ENCODE data around the gene ADGRG1.

The ADGRG1 gene

DNA sequence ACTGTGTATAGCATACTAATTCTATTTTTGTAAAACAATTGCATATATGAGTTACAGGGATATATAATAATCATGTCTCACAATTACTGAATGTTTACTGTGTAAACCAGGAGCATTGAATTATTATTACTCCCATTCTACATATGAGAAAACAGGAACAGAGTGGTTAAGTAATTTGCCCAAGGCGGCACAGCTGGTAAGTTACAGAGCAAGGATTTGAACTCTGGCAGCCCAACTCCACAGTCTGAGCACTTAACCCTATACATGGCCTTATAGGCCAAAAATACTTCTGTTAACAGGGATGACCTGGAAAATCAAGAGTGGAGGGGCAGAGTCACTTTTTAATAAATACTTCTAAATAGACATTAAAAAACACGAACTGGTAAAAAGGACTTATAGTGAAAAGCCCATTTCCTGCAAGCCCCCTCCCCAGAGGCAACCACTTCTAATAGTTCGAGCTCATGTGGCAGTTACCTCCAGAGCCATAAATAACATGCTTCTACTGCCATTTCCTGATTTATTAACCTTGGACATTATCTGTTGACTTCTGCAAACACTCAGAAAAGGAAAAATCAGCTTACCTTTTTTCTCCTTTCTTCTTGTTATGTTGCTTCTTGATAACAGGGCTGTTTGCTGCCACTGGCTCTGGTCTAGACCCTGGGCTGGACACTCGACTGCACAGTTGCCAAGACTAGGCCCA lies 22.1 kb upstream of the ADGRG1 start:
- DNase-seq (ENCODE audit: low read depth), result no peak

DNA sequence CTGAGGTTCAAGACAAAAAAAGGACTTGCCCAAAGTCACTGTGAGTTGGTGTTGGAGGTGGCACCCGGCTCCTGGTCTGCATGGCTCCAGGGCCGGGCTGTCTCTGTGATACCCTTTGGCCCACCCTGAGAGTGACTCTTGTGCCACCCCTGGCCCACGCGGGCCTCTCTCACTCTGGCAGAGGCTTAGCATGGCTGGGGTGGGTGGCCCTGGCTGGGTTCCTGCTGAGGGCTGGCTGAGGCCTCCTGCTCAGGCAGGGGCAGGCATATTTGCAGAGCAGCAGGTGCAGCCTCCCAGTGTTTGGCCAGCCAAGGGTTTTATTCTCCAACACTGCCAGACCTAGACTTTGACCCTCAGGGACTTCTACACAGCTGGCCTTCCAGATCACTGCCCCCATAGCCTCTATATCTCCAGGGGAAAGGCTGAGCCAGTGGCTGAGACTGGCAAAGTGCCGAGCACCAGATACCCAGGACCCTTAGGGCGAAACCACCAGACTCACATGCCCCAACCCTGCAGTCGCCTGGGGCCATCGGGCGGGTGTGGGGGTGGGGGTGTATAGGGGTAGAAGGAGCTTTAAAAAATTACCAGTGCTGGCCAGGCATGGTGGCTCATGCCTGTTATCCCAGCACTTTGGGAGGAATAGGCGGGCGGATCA lies 21.5 kb upstream of the ADGRG1 start:
- no peak for DNase-seq (ENCODE audit: low read depth)

DNA sequence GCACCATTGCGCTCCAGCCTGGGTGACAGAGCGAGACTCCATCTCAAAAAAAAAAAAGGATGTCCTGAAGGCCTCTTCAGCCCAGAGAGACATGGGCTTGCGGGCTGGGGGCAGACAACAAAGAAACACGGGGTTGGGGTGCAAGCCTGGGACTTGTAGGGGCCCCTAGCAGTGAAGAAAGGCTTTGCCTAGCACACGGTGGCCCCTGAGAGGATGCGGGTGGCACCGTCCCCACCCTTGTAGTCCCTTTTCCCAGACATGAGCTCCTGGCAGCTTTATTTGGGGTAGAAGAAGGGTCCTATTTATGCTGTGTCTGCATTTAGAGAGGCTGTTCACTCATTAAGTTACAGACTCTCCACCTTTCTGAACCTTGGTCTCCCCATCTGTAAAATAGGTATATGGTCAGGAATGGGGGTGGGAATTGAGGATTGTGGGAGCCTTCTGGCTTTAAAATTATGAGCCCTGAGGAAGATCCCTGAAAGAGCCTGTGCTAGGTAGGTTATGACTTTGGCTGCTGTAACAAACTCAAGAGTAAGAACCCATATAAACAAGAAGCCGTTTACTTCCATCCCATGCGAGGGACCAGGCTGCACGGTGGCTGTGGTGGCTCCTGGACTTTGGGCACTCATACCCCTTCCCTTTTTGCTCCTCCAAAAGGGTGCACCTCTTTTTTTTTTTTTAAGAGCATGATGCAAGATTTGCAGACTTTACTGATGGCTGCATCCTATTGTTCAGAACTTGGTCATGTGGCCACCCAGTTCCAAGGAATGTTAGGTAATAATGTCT lies 20.6 kb upstream of the ADGRG1 start:
- DNase-seq (ENCODE audit: low read depth), result no peak

DNA sequence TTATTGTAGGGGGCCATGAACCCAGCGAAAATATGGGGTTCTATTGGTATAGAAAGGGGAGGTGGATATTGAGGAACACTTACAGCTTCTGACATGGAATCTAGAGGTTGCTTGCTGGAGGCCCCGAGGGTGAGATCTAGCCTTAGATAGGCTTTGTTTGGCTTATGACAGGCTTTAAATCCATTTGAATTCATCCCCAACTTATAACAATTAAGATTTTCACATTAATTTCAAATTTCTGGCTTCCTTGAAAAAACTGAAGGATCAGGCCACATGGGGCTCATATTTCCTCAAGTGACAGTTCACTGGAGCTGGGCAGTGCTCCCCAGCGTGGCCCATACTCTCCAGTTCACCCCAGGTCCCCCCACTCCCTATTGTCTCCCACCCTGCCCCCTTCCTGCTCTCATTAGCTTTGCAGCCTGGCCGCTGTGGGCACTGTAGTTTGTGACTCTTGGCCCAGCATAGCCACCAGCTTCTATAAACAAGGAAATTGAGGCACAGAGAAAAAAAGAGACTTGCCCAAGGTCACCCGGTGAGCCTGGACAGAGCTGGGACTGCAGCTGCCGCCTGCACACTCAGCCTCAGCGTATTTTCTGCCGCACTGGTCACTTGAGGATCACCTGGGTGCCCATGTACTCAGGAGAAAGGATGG lies 19.8 kb upstream of the ADGRG1 start:
- no peak for DNase-seq (ENCODE audit: low read depth)

DNA sequence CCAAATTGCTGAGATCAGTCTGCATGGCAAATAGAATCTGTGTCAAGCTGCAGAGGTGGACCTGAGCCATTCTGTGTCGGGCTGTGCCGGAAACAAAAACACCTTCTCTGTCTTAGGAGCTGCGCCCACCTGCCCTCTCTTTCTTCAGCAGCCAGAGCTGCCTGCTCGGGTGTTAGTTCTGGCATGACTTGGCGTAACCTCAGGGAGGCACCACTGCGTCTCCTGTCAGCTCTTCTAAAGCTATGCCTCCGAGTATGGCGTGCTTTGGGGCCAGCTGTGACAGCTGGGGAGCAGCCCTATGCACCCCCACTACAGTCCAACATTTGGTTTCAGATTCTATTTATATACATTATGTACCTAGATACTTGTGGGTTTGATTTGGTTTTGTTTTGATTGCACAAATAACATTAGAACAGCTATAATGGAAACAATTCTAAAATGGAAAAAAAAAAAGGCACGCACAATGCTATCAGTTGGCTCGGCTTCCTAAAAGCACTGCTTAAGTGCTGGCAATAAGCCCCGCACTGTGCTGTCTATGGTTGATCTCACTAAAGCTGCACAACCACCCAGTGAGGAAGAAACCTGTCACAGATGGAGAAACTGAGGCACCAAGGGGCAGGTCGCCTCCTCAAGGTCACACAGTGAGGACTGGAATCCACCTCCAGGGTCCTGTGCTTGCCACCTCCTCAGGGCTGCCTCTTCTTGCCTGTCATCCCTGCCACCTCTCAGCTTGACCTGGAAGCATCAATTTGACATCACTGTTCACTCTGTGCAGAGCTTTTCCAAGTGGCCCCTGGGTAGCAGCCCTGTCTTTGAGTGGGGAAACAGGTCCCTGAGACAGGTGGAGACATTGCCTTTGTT lies 18.7 kb upstream of the ADGRG1 start:
- DNase-seq (ENCODE audit: low read depth), result peak; percentile 60

DNA sequence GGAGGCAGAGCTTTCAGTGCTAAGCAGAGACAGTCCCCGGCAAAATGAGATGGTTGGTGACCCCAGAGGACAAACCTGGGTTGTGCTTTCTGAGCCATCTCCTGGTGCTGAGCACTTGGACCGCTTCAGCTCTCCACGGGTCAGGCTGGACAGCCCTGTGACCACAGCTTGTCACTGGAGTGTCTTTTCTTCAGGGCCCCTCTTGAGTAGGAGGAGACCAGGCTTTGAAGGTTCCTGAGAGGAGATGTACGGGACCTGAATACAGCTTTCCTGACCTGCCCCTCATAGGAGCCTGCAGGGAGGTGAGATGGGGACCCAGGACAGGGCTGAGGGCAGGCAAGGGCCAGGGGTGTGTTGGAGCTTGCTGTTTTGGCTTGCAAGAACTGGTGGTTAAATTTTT lies 17.8 kb upstream of the ADGRG1 start:
- DNase-seq (ENCODE audit: low read depth), result no peak

DNA sequence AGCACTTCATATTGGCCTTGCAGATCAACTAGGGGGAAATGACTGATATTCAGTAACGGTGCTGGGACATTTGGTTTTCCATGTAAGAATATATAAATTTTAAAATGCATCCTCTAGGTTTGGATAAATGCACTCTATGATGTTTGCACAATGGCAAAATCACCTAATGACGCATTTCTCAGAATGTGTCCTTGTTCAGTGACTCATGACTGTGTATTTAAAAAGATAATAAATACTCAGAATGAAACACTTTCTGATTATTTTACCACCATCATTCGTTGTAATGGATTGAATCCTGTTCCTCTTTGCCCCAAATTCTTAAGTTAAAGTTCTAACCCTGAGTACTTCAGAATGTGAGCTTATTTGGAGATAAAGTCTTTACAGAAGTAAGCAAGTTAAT lies 17.2 kb upstream of the ADGRG1 start:
- DNase-seq (ENCODE audit: low read depth), result no peak

DNA sequence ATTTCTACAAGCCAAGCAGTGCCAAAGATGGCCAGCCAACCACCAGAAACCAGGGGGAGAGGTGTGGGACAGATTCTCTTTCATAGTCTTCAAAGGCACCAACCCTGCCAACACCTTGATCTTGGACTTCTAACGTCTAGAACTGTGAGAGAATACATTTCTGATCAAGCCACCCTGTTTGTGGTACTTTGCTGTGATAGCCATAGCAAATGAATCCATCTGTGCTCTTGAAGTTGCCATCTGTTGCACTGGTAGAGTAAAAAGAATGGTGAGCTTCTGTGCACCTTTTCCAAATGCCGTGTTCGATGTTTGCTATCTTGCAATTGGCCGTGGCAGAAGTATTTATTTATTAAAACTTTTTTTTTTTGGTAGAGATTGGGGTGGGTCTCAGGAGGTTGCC lies 16.7 kb upstream of the ADGRG1 start:
- no peak for DNase-seq (ENCODE audit: low read depth)

DNA sequence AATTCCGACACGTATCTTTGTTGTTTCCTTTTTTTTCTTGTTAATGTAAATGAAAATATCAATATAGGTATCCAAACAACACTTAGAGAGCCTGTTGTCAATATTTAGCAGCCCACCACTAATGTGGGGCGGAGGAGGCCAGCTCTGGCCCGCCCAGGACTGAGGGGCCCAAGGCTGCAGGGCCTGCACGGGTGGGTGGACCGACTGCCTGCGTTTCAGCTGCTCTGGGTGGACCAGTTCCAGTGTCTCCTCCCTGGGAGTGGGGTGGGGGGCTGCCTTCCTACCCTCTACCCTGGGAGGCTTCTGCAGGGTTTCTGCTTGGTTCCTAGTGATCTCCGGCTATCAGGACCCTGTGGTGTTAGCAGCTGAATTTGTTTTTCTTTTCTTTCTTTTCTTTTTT lies 15.9 kb upstream of the ADGRG1 start:
- DNase-seq (ENCODE audit: low read depth), result no peak

DNA sequence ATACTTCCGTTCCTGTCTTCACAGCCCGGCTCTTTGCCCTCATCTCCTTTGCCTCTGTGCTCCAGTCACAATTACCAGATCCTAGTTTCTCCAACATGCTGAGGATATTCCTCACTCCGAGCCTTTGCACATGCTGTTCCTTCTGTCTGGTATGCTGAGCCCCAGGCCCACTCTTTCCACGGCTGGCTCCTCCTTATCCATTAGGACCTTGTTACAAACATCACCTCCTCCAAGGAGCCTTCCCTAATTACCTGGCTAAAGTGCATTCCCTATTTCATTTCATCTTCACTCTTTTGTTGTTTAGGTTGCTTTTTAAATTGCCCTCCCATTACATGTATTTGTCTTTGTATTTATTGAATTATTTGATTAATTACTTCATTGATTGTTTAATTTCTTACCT lies 14.9 kb upstream of the ADGRG1 start:
- no peak for DNase-seq (ENCODE audit: low read depth)

DNA sequence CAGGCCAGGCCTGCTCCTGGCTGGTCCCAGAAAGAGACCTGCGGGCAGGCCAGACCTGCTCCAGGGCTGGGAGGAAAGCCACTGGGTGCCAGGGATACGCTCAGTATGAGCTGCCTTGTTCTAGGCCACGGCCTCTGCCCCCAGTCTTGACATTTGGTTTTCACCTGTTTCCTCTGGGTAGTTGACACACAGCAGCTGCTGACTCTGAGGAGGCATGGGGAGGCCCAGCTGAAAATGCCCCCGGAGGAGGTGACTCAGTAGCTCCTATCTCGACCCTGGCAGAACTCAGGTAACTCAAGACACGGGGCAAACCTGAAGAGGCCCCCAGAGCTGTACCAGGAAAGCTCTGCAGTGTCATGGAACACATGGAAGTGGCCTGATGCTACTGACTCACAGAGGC lies 13.9 kb upstream of the ADGRG1 start:
- DNase-seq (ENCODE audit: low read depth), result peak; percentile 55

DNA sequence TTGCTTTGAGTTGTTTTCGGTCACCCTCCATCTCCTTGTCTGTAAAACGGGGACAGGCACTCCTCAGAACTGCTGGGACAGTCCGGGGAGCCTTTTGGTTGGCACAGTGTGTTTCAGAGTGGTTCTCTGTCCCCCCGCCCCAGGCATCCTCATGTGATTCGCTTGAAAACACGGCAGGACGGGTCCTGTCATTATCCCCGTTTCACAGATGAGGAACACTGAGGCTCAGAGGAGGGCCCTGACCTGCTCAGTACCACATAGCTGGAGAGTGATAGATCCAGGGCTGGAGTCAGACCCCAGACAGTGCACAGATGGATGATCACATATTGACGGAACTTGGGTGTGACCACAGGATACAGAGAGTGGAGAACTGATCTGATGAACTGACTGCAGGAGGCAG lies 13.5 kb upstream of the ADGRG1 start:
- DNase-seq (ENCODE audit: low read depth), result no peak

DNA sequence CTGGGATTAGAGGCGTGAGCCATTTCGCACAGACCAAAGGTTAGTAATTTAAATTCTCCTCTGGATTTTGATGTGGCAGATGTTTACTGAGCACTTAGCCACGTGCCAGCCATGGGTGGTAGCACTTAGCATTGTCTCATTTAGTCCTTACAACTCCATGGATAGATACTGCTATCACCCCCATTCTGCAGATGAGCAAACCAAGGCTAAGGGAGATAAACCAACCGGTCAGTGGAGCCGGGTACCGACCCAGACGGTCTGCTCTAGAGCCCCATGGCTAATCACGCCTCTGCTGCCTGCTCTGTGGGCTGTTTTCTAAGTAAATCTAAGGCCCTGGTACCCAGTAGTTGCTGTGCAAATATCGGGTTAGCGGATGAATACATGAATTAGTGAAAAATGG lies 12.6 kb upstream of the ADGRG1 start:
- DNase-seq (ENCODE audit: low read depth), result no peak

DNA sequence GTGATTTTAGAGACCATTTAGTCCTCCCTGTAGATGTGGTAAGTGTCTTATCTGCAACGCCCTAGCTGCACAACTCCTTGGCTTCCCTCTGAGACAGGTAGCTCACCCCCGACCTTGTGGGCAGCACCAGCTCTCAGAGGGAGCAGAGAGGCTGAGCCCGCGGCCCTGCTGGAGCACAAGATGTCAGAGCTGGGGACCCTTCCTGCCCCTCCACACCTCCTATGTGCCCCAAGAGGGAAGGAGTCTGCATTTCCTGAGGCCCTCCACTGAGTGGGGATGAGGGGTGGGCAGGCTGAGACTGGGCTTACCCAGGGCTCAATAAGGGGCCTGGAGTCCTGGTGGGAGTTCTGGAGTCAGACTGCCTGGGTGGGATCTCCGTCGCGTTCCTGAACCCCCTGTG lies 12.2 kb upstream of the ADGRG1 start:
- DNase-seq (ENCODE audit: low read depth), result no peak

DNA sequence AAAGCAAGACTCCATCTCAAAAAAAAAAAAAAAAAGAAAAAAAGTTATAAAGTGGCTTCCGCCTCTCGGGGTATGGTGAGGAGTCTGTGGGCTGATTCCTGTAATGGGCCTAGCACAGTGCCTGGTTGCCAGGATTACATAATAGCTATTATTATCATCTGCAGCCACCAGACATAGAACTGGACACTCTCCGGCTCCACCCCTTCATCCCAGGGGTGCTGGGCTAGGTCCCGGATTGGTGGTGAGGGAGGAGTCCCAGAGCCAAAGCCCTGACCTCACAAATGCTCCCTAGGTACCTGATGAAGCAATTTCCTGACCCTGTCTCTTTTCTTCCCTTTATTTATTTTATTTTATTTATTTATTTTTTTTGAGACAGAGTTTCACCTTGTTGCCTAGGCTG lies 11.6 kb upstream of the ADGRG1 start:
- no peak for DNase-seq (ENCODE audit: low read depth)

DNA sequence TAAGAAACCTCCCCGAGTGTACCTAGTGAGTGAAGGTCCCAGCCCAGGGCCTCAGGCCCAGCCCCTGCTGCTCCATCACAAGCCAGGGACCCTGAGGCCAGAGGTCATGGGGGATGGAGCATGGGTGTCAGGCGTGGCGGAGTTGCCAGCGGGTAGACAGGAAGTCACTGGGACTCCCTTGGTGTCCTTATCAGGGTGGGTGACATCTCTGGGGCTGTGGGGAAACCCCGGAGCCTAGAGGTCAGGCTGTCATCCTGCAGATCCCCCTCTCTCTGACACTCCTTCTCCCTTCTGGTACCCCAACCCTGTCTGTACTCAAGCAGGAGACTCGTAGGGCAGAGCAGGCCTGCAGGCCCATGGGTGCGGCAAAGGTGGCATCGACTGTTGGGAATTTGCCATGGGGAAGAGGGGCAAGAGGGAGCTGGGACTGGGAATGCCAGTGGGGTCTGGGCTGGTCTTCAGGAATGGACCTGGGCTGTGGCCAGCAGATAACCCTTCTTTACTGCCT lies 10.8 kb upstream of the ADGRG1 start:
- DNase-seq (ENCODE audit: low read depth), result no peak

DNA sequence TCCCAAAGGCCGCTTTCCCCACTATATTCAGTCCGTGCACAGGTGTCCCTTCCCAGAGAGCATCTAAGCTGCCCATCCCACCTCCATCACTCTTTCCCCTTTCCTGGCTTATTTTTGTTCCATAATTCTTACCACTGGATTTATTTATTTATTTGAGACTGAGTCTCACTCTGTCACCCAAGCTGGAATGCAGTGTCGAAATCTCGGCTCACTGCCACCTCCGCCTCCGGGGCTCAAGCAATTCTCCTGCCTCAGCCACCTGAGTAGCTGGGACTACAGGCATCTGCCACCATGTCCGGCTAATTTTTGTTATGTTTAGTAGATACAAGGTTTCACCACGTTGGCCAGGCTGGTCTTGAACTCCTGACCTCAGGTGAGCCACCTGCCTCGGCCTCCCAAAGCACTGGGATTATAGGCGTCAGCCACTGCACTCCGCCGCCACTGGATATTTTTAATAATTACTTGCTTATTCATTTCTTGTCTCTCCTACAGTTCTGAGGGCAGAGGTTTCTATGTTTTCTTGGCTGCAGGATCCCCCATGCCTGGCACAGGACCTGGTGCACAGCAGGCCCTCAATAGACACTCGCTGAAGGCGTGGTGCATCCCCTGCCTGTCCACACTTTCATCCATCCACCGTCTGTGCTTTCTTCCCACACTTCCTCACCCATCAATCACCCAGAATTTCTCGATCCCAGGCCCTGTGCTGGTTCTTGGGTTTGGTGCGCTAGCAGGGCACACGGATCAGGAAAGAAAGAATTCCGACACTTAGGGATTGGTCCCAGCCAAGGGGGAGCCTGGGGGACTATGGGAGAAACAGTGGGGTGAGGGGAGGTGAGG lies 9.9 kb upstream of the ADGRG1 start:
- DNase-seq (ENCODE audit: low read depth), result no peak

DNA sequence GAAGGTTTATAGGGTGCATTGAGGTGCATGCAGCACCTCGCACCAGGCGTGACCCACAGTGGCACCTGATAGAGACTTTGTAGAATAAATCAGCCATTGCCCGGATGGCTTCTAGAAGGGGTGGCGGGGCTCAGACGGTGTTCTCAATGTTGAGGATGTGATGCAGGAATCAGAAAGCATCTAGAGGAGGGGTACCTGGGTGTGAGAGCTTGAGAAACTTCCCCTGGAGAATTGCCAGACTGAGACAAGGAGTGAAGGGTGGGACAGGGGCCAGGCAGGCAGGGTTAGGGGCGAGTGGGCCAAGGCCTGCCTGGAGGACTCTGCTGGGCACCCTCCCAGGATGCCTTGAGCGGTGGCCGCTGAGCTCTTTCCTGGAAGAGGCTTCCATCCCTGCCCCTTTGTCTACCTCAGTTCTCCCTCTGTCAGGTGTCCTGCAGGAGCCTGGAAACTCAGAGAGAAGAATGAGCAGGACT lies 9.3 kb upstream of the ADGRG1 start:
- no peak for DNase-seq (ENCODE audit: low read depth)

DNA sequence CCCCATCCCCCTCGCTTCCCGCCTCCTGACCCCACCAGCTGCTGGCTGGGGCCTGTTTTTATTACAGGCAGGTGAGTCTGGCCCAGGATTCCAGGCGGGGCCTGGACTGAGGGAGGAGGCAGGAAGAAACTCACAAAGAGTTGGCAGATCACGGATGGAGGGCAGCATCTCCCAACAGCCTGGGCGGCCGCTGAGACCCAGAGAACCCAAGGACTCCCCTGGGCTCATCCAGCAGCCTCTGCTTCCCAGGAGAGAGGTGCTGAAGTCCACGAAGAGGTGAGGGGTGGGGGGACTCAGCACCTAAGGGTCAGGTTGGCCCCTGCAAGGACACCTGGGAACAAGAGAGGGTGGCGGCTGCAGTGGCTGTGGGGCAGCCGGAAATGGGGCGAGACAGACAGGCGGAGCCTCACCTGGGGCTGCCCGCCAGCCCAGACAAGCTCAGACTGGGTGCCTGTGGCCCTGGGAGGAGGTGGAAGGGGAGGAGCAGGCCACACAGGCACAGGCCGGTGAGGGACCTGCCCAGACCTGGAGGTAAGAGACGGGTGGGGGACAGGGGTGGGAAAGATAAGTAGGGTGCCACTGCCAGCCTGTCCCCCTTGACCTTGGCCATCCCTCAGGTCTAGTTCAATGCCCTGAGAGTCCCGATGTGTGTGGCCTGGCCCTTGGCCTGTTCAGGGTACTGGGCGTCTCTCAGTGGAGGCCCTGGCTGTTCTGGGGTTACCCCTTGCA lies 8.7 kb upstream of the ADGRG1 start:
- no peak for DNase-seq (ENCODE audit: low read depth)

Data from activated gamma-delta T cell treated with anti-CD3 and anti-CD28 coated beads, Interleukin-2, amount 50 U/mL, for 16 hours (primary cell).